ENCODE results near the gene PHF11.
"Not testable (repeated sequence)": the region's sequence is repeated elsewhere in the genome, so short reads cannot be mapped to it uniquely, and the experiment has no call there.

The PHF11 gene

DNA sequence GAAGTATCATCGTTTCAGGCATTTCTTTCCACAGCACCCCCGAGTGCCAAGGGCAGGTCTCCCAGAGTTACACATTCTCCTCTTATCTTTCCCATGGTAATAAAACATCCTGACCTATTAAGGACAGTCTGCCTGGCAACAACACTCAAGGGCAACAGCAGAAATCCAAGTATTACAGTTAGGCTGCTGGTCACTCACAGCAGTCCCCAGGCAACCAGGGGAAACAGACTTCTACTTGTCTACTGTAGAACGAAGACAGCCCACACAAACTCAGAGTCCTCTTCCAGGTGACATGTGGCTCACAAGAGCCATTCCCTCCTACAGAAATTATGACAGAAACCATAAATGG is 65.3 kb downstream of the PHF11 start:
- no peaks in the 10 kb centered on the region for H3K9me3 ChIP-seq (ENCODE audit: severe bottlenecking)
- DNase-seq (ENCODE audit: low spot score) (no peak), ATAC-seq (ENCODE audit: low read depth) (no peak)
- H3K27ac ChIP-seq (ENCODE audit: poor library complexity, severe bottlenecking) = no peak overlapping the region
- TF ChIP-seq, protein P1, sequence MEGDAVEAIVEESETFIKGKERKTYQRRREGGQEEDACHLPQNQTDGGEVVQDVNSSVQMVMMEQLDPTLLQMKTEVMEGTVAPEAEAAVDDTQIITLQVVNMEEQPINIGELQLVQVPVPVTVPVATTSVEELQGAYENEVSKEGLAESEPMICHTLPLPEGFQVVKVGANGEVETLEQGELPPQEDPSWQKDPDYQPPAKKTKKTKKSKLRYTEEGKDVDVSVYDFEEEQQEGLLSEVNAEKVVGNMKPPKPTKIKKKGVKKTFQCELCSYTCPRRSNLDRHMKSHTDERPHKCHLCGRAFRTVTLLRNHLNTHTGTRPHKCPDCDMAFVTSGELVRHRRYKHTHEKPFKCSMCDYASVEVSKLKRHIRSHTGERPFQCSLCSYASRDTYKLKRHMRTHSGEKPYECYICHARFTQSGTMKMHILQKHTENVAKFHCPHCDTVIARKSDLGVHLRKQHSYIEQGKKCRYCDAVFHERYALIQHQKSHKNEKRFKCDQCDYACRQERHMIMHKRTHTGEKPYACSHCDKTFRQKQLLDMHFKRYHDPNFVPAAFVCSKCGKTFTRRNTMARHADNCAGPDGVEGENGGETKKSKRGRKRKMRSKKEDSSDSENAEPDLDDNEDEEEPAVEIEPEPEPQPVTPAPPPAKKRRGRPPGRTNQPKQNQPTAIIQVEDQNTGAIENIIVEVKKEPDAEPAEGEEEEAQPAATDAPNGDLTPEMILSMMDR (IDR thresholded peaks at IDR 0.05; ENCODE audit: poor library complexity, severe bottlenecking) = no peak
- H3K27me3 ChIP-seq (ENCODE audit: insufficient read depth, poor library complexity, severe bottlenecking) = no peaks in the 10 kb centered on the region
- no peaks in the 10 kb centered on the region for H3K4me1 ChIP-seq (ENCODE audit: insufficient read depth, poor library complexity, severe bottlenecking)
- H3K4me3 ChIP-seq (ENCODE audit: severe bottlenecking) = no peak overlapping the region
- peaks cover 8% of the 10 kb centered on the region for H3K36me3 ChIP-seq (ENCODE audit: low read depth)

DNA sequence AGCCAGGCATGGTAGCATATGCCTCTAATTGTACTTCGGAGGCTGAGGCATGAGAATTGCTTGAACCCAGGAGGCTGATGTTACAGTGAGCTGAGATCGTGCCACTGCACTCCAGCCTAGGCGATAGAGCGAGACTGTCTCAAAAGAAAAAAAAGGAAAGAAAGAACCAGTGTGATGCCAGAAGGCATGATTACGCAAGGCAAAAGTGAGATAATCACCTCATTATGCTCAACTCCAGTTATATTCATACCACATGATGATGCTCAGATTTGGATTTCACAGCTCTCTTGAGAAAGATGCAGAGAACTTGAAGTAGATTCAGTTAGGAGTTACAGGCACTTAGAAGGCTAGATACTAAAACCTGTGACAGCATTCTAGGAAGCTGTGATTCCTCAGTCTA is 67.8 kb downstream of the PHF11 start:
- DNase-seq (ENCODE audit: low spot score) = no peak
- H3K27ac ChIP-seq (ENCODE audit: poor library complexity, severe bottlenecking) = no peak overlapping the region
- H3K36me3 ChIP-seq (ENCODE audit: low read depth) = peaks cover 11% of the 10 kb centered on the region
- no peaks in the 10 kb centered on the region for H3K27me3 ChIP-seq (ENCODE audit: insufficient read depth, poor library complexity, severe bottlenecking)
- H3K4me1 ChIP-seq (ENCODE audit: insufficient read depth, poor library complexity, severe bottlenecking) = no peaks in the 10 kb centered on the region
- no peaks in the 10 kb centered on the region for H3K9me3 ChIP-seq (ENCODE audit: severe bottlenecking)
- TF ChIP-seq, protein P1 (IDR thresholded peaks at IDR 0.05; ENCODE audit: poor library complexity, severe bottlenecking) = no peak
- ATAC-seq (ENCODE audit: low read depth) = no peak
- H3K4me3 ChIP-seq (ENCODE audit: severe bottlenecking) = no peak overlapping the region

DNA sequence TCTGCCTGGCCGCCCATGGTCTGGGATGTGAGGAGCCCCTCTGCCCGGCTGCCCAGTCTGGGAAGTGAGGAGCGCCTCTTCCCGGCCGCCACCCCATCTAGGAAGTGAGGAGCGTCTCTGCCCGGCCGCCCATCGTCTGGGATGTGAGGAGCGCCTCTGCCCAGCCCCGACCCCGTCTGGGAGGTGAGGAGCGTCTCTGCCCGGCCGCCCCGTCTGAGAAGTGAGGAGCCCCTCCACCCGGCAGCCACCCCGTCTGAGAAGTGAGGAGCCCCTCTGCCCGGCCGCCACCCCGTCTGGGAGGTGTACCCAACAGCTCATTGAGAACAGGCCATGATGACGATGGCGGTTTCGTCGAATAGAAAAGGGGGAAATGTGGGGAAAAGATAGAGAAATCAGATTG is 69.7 kb downstream of the PHF11 start:
- H3K36me3 ChIP-seq (ENCODE audit: low read depth); H3K4me3 ChIP-seq (ENCODE audit: severe bottlenecking); DNase-seq (ENCODE audit: low spot score); H3K9me3 ChIP-seq (ENCODE audit: severe bottlenecking); H3K27me3 ChIP-seq (ENCODE audit: insufficient read depth, poor library complexity, severe bottlenecking); H3K27ac ChIP-seq (ENCODE audit: poor library complexity, severe bottlenecking); ATAC-seq (ENCODE audit: low read depth): not testable (repeated sequence)
- H3K4me1 ChIP-seq (ENCODE audit: insufficient read depth, poor library complexity, severe bottlenecking) = peaks cover 12% of the 10 kb centered on the region

DNA sequence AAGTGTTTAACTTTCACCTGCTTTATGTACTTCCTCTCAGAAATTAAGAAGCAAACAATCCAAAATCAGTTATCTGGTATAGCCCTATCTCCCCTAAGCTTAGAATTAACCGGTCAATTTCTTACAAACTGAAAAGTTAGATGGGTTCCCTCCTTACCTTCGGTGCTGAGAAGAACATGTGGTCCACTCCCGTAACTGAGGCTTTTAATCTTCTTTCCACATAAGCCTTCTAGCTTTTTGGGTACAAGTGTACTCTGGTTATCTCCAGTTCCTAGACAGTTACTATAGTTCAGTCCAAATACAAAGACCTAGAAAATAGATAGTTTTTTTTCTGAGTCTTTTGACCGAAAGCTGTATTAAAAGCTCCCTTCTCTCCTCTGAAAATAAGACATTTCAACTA is 70.7 kb downstream of the PHF11 start:
- TF ChIP-seq, protein P1 (IDR thresholded peaks at IDR 0.05; ENCODE audit: poor library complexity, severe bottlenecking) = no peak
- ATAC-seq (ENCODE audit: low read depth) (no peak), DNase-seq (ENCODE audit: low spot score) (no peak)
- no peaks in the 10 kb centered on the region for H3K27me3 ChIP-seq (ENCODE audit: insufficient read depth, poor library complexity, severe bottlenecking)
- peaks cover 3% of the 10 kb centered on the region; the same call in 1 of the 2 replicates for H3K36me3 ChIP-seq (ENCODE audit: low read depth)
- H3K4me3 ChIP-seq (ENCODE audit: severe bottlenecking) = no peak overlapping the region
- peaks cover 17% of the 10 kb centered on the region for H3K4me1 ChIP-seq (ENCODE audit: insufficient read depth, poor library complexity, severe bottlenecking)
- H3K27ac ChIP-seq (ENCODE audit: poor library complexity, severe bottlenecking) = no peak overlapping the region
- no peaks in the 10 kb centered on the region for H3K9me3 ChIP-seq (ENCODE audit: severe bottlenecking)

DNA sequence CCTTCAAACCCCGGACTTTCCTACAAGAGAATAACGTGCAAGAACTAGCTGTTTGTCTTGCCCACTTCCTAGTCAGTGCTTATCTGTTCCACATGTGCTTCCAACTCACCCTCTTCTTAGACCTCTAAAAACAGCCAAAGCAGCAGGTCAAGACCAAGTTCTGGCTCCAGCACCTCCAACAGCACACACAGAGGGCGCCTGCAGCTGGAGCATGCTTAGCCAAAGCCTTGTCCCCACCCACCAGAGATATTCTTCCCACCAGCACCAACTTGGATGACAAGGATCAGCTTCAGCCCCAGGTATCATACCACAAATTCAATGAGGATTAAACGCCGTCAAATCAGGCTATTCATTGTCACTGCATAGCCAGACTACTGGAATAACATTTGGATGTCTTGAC is 71.7 kb downstream of the PHF11 start:
- Histone ChIP-seq H3K27me3 (ENCODE audit: insufficient read depth, poor library complexity, severe bottlenecking) (no peaks in the 10 kb centered on the region), H3K27ac (ENCODE audit: poor library complexity, severe bottlenecking) (no peak overlapping the region), H3K9me3 (ENCODE audit: severe bottlenecking) (no peaks in the 10 kb centered on the region), H3K4me1 (ENCODE audit: insufficient read depth, poor library complexity, severe bottlenecking) (peaks cover 17% of the 10 kb centered on the region), H3K4me3 (ENCODE audit: severe bottlenecking) (no peak overlapping the region), H3K36me3 (ENCODE audit: low read depth) (peaks cover 3% of the 10 kb centered on the region; the same call in 1 of the 2 replicates)
- DNase-seq (ENCODE audit: low spot score) = no peak
- ATAC-seq (ENCODE audit: low read depth) = no peak
- TF ChIP-seq, protein P1 (IDR thresholded peaks at IDR 0.05; ENCODE audit: poor library complexity, severe bottlenecking) = no peak

Data from RWPE2 (cell line).